NT2/D1 (cell line): ENCODE measurements around the gene SLC35F3.

ENCODE experiments used
- DNase-seq: peaks from one replicate; pipeline ENCODE4 v3.0.0-alpha.2; 2011; ENCODE audit warnings: low read depth, low spot score
- H3K27me3 ChIP-seq: 2 replicates; pipeline ENCODE4 v1.6.0; 2011; ENCODE audit warnings: mild to moderate bottlenecking; ENCODE audit not compliant: insufficient read length, insufficient read depth
- H3K36me3 ChIP-seq: 2 replicates; pipeline ENCODE4 v1.6.1; 2011; ENCODE audit warnings: mild to moderate bottlenecking, low read length, mixed read lengths; ENCODE audit not compliant: insufficient read depth, insufficient read length
- H3K4me1 ChIP-seq: 2 replicates; pipeline ENCODE4 v1.5.1; 2011; ENCODE audit not compliant: insufficient read depth, insufficient read length
- H3K4me3 ChIP-seq: 2 replicates; pipeline ENCODE4 v1.5.1; 2011; ENCODE audit warnings: low read depth; ENCODE audit not compliant: insufficient read length
- H3K9ac ChIP-seq: 2 replicates; pipeline ENCODE4 v1.6.0; 2011; ENCODE audit warnings: low read depth; ENCODE audit not compliant: insufficient read length
- H3K9me3 ChIP-seq: 2 replicates; pipeline ENCODE4 v1.5.1; 2011; ENCODE audit warnings: mild to moderate bottlenecking, low read length; ENCODE audit not compliant: insufficient read depth
- SUZ12 ChIP-seq: IDR thresholded peaks from 2 replicates; pipeline ENCODE4 v1.6.1; 2011; ENCODE audit not compliant: insufficient read length, insufficient read depth; ENCODE audit errors: extremely low read depth
- YY1 ChIP-seq: IDR thresholded peaks from 2 replicates; pipeline ENCODE4 v1.6.1; 2011; ENCODE audit not compliant: insufficient read length, insufficient read depth
- ZNF274 ChIP-seq: IDR thresholded peaks from 2 replicates; pipeline ENCODE4 v1.6.1; 2011; ENCODE audit warnings: mild to moderate bottlenecking, low read depth, low read length

Gene SLC35F3

GRCh38 chr1:234276151-234276788 is 371.8 kb downstream of the SLC35F3 start:
- H3K4me3 ChIP-seq = no peak overlapping the region
- H3K4me1 ChIP-seq = peaks cover 2% of the 10 kb centered on the region
- no peak for DNase-seq
- no peak for TF ChIP-seq SUZ12
- TF ChIP-seq YY1 = no peak
- TF ChIP-seq ZNF274 = no peak
- no peak overlapping the region for H3K9ac ChIP-seq
- no peaks in the 10 kb centered on the region for H3K36me3 ChIP-seq
- H3K27me3 ChIP-seq = no peaks in the 10 kb centered on the region
- no peaks in the 10 kb centered on the region for H3K9me3 ChIP-seq

- no peak overlapping the region for H3K9ac ChIP-seq
- TF ChIP-seq YY1 (no peak), SUZ12 (no peak), ZNF274 (no peak)
- H3K27me3 ChIP-seq = no peaks in the 10 kb centered on the region
- H3K9me3 ChIP-seq = no peaks in the 10 kb centered on the region
- H3K4me3 ChIP-seq = no peak overlapping the region
- peaks cover 2% of the 10 kb centered on the region for H3K4me1 ChIP-seq
- DNase-seq = no peak
- H3K36me3 ChIP-seq = no peaks in the 10 kb centered on the region
Measured at GRCh38 chr1:234277161-234277868, 372.8 kb downstream of the SLC35F3 start.

- no peak for DNase-seq
- Histone ChIP-seq H3K36me3 (no peaks in the 10 kb centered on the region), H3K9me3 (no peaks in the 10 kb centered on the region), H3K4me3 (no peak overlapping the region), H3K9ac (no peak overlapping the region), H3K27me3 (no peaks in the 10 kb centered on the region), H3K4me1 (peaks cover 2% of the 10 kb centered on the region)
- no peak for TF ChIP-seq ZNF274
- TF ChIP-seq YY1 = no peak
- TF ChIP-seq SUZ12 = no peak
Measured at GRCh38 chr1:234279021-234279420, 374.5 kb downstream of the SLC35F3 start.

GRCh38 chr1:234280500-234280899 is 376.0 kb downstream of the SLC35F3 start:
- TF ChIP-seq SUZ12 (no peak), YY1 (no peak), ZNF274 (no peak)
- H3K9me3 ChIP-seq = no peaks in the 10 kb centered on the region

GRCh38 chr1:234281826-234282489 is 377.5 kb downstream of the SLC35F3 start:
- H3K27me3 ChIP-seq = no peaks in the 10 kb centered on the region
- H3K4me3 ChIP-seq = no peak overlapping the region
- no peak for DNase-seq
- H3K36me3 ChIP-seq = no peaks in the 10 kb centered on the region
- no peaks in the 10 kb centered on the region for H3K9me3 ChIP-seq
- peaks cover 2% of the 10 kb centered on the region for H3K4me1 ChIP-seq
- TF ChIP-seq ZNF274 = no peak
- TF ChIP-seq YY1 = no peak
- no peak for TF ChIP-seq SUZ12
- H3K9ac ChIP-seq = no peak overlapping the region

More at GRCh38 chr1:234280500-234280899, 376.0 kb downstream of the SLC35F3 start:
- H3K4me3 ChIP-seq = no peak overlapping the region
- H3K27me3 ChIP-seq = no peaks in the 10 kb centered on the region
- peaks cover 2% of the 10 kb centered on the region for H3K4me1 ChIP-seq
- no peak for DNase-seq
- H3K36me3 ChIP-seq = no peaks in the 10 kb centered on the region
- no peak overlapping the region for H3K9ac ChIP-seq

- Histone ChIP-seq H3K9ac (no peak overlapping the region), H3K36me3 (no peaks in the 10 kb centered on the region), H3K27me3 (no peaks in the 10 kb centered on the region), H3K4me3 (no peak overlapping the region), H3K4me1 (no peaks in the 10 kb centered on the region), H3K9me3 (peaks cover 15% of the 10 kb centered on the region)
- TF ChIP-seq YY1 = no peak
- no peak for TF ChIP-seq ZNF274
- no peak for TF ChIP-seq SUZ12
- DNase-seq = no peak
Measured at GRCh38 chr1:234286206-234286605, 381.7 kb downstream of the SLC35F3 start.

GRCh38 chr1:234288946-234289345 is 384.5 kb downstream of the SLC35F3 start:
- Histone ChIP-seq H3K4me3 (no peak overlapping the region), H3K9ac (no peak overlapping the region), H3K36me3 (no peaks in the 10 kb centered on the region), H3K9me3 (peaks cover 15% of the 10 kb centered on the region), H3K27me3 (no peaks in the 10 kb centered on the region), H3K4me1 (no peaks in the 10 kb centered on the region)
- no peak for TF ChIP-seq YY1
- TF ChIP-seq SUZ12 = no peak
- TF ChIP-seq ZNF274 = no peak
- no peak for DNase-seq
